Measurements from ENCODE around the gene CEP95. TPM values are rescaled to one million over a fixed set of nuclear protein-coding genes. Genes with fewer than 3 reads are reported as not detected.

The CEP95 gene
- total RNA-seq, 1 experiment from 2014 or later, result 67.3 TPM

DNA sequence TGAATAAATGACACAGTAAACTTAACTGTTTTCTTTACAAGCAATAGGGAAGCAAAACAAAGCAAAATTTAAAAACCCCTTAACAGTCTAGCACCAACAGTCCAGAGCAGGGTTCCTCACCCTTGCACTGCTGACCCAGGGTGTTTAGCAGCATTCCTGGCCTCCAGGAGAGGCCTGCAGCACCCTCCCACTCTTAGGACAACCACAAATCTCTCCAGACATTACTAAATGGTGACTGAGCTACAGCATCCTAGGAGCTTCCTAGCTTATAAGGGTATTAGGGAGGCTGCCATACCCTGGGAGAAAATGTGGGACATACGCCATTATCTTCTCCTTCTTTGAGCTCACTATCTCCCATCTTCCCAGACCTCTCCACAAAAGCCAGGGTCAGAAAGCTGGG, 25.8 kb upstream of the CEP95 start:
- H3K56ac ChIP-seq (ENCODE audit: insufficient read length, low read depth, low read length), result no peak overlapping the region
- no peak overlapping the region for H3T11ph ChIP-seq (ENCODE audit: low read length)
- H3K27ac ChIP-seq (ENCODE audit: insufficient read length, low read depth, low read length), result no peak overlapping the region
- H3K14ac ChIP-seq (ENCODE audit: insufficient read depth, low read length), result no peak overlapping the region
- H2BK5ac ChIP-seq (ENCODE audit: insufficient read length, low read length), result no peak overlapping the region
- no peak overlapping the region for H3K4me3 Mint-ChIP-seq
- H2AK5ac ChIP-seq (ENCODE audit: insufficient read length, low read length), result no peak overlapping the region
- no peaks in the 10 kb centered on the region for H3K79me2 ChIP-seq (ENCODE audit: insufficient read depth, low read length)
- no peaks in the 10 kb centered on the region for H4K20me1 ChIP-seq (ENCODE audit: control insufficient read depth, insufficient read depth, insufficient read length)
- no peaks in the 10 kb centered on the region for H3K4me1 ChIP-seq (ENCODE audit: insufficient read depth, low read length)
- H3K9me3 ChIP-seq (ENCODE audit: control insufficient read depth, low read depth, low read length), result no peaks in the 10 kb centered on the region
- no peak overlapping the region for H3K4ac ChIP-seq (ENCODE audit: low read depth, low read length)
- H3K79me1 ChIP-seq (ENCODE audit: insufficient read depth, low read depth, low read length, poor library complexity, severe bottlenecking), result no peaks in the 10 kb centered on the region
- H3K27me3 Mint-ChIP-seq (ENCODE audit: low read depth), result no peaks in the 10 kb centered on the region
- no peaks in the 10 kb centered on the region for H3K4me1 Mint-ChIP-seq
- H2BK120ac ChIP-seq (ENCODE audit: low read depth, low read length, poor library complexity, severe bottlenecking), result no peak overlapping the region
- H4K91ac ChIP-seq (ENCODE audit: insufficient read length, low read depth, low read length), result no peak overlapping the region
- H4K8ac ChIP-seq (replicated peaks; ENCODE audit: insufficient read length, low read depth, low read length), result no peak overlapping the region
- no peak overlapping the region for H2AFZ ChIP-seq (ENCODE audit: low read length)
- peaks cover 28 to 72% (median 55%) of the 10 kb centered on the region in 3 experiments; a peak in 6 of 7 replicates for H3K36me3 Mint-ChIP-seq (ENCODE audit: insufficient read depth in 1 of 3, low read depth in 3 of 3)
- no peaks in the 10 kb centered on the region for H3K9me3 Mint-ChIP-seq
- DNase-seq, result no peak
- TF ChIP-seq CTCF (conservative IDR thresholded peaks at IDR 0.05), result no peak
- no peak overlapping the region for H3K27ac Mint-ChIP-seq
- no peak overlapping the region for H3K23ac ChIP-seq (ENCODE audit: insufficient read length, low read depth, low read length)
- H3K9ac ChIP-seq (ENCODE audit: extremely low read depth, insufficient read length, low read length), result no peak overlapping the region
- no peak overlapping the region for H2BK20ac ChIP-seq (ENCODE audit: low read depth, low read length, poor library complexity, severe bottlenecking)
- no peak overlapping the region for H2BK15ac ChIP-seq (ENCODE audit: low read depth, low read length)
- no peak overlapping the region for H3K18ac ChIP-seq (ENCODE audit: insufficient read length, low read depth, low read length)
- no peaks in the 10 kb centered on the region for H3K23me2 ChIP-seq (ENCODE audit: insufficient read length, low read depth, low read length, poor library complexity, severe bottlenecking)
- no peaks in the 10 kb centered on the region for H3K27me3 ChIP-seq (ENCODE audit: insufficient read depth, low read length)
- no peak overlapping the region for H3K4me2 ChIP-seq (ENCODE audit: insufficient read depth, insufficient read length, low read length)
- no CpG with 5 or more reads among the region's 1 CpG for WGBS (ENCODE audit: extremely low coverage, insufficient read length, low lambda C conversion rate)
- H2BK12ac ChIP-seq (ENCODE audit: insufficient read length, low read depth, low read length), result no peak overlapping the region
- no peak overlapping the region for H4K5ac ChIP-seq (ENCODE audit: insufficient read length, low read depth, low read length)

Data from H9 (cell line).